DMS114 treated with DMSO at 0.1 percent for 48 hours (cell line): Measurements from ENCODE around the gene SNAI1.

Experiments
- DNase-seq: peaks from one replicate; lab custom pipeline; 2025; ENCODE audit not compliant: unreplicated experiment; lab: John Stamatoyannopoulos, UW

SNAI1 gene

DNA sequence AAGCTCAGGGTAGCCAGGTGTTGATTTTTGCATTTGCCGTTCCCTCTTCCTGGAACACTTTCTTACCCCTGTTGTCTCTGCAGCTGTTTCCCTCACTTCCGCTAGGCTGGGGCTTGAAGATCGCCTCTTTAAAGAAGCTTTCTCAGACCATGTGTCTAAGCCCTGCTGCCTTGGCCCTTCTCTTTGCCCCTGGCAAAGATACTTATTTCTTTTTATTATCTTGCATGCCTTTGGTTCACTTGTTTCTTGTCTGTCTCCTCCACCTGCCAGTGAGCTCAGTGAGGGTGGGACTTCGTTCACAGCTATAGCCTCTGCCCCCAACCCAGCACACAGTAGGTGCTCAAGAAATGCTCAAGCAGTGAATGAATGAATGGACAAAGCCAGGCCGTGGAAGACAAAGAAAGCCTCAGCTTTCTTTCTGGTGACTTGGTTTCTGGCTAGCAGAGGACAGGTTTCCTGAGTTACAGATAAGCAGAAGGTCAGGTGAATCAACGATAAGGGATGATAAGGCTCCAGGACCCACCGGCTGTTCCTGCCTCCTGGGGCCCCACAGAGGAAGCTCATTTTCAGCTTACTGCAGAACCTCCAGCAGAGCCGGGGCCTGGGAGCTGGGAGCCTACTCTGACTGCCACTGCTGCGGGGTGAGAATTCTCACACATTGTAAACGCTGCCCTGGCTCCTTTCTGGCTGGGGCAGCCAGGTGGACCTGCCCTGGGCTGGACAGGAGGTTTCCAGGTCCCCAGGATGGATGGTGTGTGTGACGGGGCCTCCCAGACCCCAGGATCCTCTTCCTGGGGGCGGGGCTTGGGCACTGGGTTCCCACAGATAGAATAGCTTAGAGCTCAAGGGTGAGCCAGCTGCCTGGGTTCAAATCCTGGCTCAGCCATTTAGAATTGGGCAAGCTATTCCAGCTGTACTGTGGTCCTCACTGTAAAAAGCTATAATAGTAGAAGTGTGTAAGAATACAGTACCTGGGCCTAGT lies 29.8 kb downstream of the SNAI1 start:
- DNase-seq = no peak

DNA sequence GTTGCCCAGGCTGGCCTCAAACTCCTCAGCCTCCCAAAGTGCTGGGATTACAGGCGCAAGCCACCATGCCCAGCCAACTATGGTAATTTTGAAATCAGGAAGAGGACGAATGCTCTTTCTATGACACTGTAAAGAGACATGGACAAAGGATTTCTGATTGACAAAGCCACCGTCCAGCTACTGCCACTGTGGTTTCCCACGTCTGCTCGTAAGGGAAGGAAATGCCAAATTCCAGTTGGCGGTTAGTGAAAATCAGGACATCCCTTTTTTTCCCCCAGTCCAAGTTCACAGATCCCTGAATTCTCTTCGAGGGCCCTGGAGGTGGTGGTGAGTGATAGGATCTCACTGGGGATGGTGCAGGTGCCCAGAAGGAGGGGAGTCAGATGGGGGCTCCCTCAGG lies 31.2 kb downstream of the SNAI1 start:
- no peak for DNase-seq

DNA sequence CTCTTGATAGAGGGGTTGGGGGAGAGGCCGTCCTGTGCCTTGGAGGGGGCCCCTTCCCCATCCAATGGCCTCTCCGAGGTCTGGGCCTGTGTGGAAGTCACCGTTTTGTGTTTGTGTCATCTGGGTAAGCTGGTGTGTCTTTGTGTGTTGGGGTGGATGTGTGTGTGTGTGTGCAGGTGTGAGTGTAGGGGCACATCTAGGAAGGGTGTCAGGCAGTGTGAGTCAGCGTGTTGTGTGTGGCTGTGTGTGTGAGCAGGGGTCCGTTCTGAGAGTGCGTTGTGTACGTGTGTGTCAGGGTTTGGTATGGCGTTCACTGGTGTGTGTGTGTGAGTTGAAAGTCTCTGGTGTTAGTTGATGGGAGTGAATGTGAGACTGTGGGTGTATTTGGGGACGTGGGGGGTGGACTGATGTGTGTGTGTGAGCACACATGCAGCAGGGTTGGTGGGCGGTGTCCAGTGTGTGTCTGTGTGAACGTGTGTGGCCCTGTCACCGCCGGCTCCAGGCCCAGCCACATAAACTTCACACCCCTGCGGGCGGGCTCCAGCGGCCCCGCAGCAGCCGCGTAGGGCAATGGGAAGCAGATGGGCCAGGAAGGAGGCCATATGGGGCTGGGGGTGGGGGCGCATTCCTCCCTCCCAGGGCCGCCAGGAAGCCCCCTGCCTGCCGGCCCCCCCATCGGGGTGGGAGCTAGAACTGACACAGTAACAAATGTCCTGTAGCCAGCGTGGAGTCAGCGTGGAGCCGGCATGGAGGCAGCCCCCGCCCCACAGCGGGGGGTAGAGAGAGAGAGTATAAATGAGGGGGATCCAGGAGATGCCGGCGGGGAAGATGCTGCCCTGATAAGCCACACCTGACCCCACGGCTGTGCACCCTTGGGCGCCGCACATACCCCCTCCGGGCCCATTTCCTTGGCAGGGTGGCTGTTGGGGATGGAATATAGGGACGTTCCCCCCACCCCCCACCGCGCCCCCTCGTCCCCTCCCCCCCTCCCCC lies 32.1 kb downstream of the SNAI1 start:
- DNase-seq = no peak

DNA sequence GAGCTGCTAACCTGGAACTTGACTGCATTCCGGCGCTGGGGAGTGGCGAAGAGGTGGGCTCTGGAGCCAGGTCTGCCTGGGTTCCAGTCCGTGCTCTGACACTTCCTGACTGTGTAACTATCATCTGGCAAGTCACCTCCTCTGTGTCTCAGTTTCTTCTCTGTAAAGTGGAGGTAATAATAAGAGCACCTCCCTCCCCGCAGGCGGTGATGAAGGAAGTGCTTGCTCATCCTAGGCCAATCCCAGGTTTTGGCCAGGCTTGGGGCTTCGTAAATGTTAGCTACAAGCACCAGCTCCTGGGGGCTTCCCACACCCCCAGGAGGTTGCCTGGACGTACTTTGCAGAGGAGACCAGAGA lies 32.8 kb downstream of the SNAI1 start:
- no peak for DNase-seq

DNA sequence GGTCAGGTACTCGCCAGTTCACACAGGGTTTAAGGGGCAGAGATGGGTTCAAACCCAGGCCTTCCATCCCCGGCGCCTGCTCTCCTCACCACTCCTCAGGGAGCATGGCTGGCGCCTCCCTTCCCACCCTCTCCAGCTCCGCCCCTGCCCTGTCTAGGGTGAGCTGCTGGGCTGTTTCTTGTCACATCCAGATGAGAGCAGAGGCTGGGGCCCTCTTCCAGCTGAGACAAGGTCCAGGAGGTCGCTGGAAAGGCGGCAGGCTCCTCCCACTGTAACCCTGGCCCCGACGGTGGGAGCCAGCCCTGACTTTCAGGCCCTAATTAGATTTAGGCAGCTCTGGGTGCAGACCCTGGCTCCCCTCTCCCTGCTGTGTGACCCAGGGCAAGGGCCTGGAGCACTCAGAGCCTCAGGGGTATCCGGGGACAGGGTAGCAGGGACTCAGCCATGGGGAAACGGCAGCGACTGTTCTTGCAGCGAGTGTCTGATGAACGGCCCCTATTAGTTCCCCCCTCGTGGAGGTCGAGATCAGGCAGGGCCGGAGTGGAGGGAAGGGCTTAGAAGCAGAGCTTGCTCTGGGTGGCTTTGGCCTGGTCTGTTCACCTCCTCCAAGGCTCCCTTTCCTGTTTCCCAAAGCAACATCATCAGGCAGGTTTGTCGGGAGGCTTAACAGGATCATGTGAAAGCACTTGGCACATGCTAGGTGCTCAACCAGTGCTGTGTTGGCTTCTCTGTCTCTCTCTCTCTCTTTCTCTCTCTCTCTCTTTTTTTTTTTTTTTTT lies 33.4 kb downstream of the SNAI1 start:
- no peak for DNase-seq

DNA sequence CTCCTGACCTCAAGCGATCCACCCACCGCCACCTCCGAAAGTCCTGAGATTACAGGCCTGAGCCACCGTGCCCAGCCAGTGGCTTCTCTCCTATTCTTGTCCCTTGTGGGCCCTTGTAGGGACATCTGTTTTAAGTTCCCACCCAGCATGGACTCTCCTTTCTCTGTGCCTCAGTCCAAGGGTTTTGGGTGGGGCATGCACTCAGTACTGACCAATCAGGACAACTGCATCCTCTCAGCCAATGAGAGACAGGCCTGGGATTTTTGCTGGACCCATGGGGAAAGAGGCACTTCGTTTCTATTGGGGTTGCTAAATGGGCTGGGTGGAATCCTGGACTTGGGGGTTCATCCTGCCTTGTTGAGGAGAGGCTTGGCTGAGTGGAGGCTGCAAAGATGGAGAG lies 34.4 kb downstream of the SNAI1 start:
- no peak for DNase-seq

DNA sequence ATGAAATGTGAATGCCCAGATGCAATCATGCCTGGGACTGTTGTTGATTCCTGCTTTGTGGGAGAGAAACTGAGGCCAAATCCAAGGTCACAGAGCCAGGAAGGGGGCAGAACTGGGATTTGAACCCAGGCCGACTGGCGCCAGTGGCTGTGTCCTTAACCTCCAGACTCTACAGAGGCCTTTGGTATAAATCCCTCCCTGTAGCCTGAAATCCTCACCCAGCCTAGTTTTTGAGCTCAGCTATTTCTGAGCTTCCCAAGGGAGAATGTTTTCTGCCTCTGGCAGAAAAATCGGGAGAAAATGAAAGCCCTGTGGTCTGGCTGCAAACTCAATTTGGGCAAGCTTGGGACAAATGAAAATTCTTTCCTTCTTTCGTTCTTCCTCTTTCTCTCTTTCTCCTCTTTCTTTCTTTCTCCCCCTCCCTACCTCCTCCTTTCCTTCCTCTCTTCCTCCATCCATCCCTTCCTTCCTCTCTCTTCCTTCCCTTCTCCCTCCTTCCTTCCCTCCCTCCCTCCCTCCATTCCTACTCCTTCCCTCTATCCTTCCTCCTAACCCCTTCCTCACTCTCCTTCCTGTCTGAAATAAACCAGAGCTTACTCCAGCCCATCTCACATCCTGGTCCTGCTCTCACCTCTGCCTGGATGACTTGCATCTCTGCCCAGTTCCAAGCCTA lies 34.9 kb downstream of the SNAI1 start:
- no peak for DNase-seq

DNA sequence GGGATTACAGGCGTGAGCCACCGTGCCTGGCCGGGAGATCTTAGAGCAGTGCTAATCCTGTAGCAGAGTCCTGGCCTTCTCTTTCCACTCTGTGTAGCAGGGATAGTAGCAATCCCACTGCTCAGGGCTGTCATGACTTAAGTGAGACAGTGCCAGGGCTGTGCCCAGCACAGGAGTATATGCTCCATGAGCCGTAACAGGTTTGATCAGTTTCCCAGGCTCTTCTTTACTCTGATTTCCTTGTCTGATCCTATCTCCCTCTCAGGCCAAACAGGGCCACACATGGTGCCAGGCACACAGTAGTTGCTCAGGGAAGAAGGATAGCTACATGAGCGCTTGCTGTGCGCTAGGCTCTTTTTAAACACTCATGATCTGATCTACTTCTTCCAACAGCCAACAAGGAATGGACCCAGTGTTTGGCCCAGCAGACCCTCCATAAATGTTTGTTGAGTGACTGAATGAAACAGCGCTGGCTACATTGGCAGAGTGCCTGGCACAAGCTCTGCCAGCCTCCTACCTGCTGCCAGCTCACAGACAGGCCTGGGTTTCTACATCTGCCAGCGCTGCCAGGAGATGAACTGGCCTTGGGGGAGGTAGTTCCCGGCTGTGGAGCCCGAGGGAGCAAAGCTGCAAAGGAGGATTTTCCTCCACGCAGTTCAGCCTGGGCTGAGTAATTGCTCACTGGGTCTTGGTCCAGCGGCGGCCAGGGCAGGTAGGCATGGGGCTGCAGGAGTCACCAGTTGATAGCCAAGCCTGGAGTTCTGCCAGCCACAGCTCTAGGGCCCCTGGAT lies 36.9 kb downstream of the SNAI1 start:
- no peak for DNase-seq

DNA sequence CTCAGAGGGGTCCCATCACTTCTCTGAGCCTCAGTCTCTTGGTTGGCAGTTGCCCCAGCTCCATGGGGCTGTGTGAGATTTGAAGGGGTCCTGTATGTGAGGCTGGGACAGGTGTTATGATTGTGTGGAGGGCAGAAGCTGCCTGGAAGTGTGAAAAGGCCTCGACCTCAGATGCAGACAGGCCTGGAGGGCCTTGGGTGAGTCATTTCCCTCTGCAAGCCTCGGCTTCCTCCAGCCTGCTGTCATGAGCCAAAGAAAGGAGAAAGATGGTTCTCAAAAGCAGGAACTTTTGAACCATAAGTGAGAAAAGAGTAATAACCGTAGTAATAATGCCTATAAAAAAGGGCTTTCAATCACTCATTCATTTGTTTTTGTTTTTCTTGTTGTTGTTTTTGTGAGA lies 37.5 kb downstream of the SNAI1 start:
- DNase-seq = no peak

DNA sequence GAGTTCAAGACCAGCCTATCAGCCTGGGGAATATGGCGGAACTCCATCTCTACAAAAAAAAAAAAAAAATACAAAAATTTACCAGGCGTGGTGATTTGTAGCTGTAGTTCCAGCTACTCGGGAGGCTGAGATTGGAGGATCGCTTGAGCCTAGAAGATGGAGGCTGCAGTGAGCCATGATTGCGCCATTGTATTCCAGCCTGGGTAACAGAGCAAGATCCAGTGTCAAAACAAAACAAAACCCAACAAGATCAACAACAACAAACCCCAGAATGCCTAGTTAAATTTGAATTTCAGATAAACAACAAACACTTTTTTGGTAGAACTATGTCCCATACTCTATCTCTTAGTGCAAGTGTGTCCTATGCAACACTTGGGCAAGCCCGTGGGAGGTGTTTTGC lies 39.9 kb downstream of the SNAI1 start:
- DNase-seq = no peak

DNA sequence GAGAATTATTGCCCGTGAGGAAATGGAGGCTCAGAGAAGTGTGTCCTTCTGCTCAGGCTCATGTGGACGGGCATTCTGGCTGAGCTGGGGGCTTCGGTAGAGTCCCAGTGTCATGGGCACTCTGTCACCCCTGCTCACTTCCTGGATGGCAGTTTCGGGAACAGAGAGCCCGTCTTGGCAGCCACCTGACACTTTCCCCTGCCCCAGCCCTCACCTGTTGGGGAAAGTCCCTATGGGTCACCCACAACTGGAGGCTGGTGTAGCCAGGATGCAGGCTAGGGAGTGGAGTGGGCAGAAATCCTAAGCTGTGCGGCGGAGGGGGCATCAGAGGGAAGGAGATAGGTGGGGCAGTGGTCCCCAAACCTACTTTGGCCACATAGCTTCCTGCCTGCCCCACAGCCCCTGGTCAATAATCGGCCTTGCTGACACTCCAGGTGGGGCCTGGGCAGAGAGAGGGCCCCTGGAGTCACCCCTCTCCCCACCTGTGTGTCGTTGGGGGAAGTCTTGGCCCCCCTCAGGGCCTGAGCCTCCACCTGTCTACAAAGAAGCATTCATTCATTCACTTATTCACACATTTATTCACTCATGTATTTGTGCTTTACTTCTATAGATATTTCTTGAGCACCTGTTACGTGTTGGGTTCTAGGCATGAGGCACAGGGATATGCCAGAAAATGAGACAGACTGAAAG lies 40.5 kb downstream of the SNAI1 start:
- DNase-seq = no peak

DNA sequence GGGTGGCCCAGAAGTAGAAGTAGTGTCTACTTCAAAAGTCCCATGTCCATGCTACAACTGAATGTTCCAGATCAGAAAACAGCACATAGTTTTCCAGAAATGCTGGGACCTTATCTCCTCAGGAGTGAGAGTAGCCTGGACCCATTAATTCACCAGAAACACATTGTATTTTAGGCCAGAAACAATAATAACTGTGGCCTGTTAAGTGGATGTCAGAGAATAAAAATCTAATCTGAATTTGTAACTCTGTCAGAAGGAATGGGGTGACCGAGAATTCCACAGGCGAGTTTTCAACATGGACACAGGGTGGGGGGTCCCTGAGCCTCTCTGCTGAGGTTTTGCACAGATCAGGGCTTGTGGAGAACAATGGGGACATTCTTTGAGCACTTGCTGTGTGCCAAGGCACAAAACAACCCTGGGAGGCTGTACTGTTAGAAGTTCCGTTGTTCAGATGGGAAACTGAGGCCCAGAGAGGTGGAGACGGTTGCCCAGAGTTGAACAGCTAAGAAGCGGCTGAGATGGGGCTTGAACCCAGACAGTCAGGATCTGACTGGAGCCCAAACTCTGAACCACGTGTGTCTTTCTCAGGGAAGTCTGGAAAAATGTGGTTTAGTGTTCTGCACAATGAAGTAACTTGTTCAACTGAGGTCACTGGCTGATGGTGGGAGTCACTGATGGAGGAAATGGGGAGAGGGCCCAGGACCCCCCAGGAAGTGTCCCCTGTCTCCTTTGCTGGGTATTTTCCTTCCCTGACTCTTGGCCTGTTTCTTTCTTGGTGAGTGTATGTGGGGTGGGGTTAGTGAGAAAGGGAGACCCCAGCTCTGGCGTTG lies 44.2 kb downstream of the SNAI1 start:
- DNase-seq = no peak

DNA sequence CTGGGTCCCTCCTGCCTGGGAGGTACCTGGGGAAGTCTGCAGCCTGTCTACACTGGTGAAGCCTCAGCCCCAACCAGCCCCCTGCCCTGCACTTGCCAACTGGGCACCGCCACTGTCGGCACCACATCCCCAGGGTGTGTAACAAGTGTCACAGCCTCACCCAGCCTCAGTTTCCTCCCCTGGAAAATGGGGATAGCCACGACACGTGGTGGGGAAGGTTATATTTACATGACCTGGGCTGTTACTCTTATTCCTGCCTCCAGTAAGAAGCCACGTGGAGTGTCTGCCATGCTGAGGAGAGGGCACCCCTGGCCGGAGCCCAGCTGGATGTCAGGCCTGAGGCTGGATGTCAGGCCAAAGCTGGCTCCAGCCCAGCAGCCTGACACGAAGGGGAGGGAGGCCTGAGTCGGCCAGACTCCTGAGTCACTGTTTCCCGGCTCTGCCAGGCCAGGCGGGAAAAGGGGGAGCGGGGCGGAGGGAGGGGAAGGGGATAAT lies 44.9 kb downstream of the SNAI1 start:
- no peak for DNase-seq

DNA sequence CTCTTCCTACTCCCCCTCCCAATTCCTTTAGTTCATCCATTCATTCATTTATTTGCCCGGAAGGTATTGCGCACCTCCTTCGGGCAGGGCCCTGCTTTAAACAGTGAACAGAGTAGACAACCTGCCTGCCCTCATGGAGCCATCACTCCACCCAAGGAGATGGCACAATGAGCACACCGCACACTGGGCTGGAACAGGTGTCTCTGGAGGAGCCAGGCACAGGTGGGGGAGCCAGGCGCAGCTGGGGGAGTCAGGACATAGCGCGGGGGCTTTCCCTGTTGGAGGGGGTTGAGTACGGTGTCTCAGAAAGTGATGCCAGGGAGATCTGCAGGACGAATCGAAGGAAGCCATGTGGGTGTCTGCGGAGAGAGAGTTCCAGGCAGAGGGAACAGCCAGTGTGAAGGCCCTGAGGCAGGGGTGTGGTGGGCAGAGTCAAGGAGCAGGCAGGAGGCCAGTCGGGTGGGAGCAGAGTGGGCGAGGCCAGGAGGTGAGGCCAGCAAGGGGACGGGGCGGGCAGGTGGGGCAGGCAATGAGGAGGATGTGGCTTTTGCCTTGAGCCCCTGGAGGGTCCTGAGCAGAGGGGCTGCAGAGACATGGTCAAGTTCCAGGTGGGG lies 46.4 kb downstream of the SNAI1 start:
- no peak for DNase-seq

DNA sequence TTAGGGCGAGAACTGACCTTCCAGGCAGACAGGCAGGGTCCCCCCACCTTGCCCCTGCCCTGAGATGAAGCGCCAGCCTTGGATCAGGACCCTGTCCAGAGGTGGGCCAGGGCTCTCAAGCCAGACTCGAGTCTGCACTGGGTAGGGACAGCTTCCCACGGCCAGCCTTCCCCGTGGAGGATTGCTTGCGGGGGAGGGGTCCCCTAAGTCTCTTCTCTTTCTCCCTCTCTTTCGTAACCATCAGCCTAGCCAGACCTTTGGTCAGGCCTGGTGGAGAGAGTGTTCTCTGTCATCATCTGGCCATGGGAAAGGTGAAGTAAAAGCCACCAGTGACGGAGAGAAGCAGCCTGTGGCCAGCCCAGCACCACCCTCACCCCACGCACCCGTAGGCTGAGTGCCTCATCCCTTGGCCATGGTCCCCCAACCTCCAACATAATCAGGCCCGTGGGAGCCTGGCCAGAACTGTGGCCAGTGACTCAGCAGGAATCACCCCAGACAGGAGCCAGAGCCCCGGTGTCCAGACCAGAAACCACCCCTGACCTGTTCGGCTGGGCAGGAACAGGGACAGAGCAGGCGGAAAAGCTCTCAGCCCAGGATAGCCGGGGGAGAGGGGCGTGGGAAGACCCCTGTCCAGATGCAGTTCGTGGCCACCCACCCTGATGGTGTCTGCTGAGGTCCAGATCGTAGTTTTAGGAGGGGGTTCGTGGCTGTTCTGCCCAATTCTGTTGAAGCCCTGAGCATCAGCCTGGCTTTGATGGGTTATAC lies 47.1 kb downstream of the SNAI1 start:
- DNase-seq = no peak

DNA sequence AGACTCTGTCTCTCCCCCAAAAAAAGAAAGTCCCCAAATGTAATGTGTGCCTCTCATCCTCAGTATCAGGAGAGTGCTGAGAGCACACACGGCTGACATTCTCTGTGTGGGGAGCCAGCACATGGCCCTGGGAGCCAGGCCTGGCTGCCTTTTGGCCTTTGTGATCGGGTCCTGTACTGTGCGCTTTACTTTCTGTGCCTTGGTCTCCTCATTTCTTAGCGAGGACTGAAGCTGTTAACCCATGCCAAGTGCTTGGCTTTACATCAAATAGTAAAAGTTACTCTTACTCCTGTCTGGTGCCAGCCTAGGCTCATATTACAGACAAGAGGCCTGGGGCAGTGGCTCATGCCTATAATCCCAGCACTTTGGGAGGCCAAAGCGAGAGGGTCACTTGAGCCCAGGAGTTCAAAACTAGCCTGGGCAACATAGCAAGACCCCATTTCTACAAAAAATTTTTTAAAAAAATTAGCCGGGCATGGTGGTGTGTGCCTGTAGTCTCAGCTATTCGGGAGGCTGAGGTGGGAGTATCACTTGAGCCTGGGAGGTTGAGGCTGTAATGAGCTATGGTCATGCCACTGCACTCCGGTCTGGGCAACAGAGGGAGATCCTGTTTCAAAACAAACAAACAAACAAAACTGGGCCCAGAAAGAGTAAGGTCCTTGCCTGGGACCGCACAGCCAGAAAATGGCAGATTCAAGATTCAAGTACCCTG lies 50.3 kb downstream of the SNAI1 start:
- DNase-seq = no peak
